NCI-H1930 (cell line): ENCODE results near the gene SRF.
"Not testable (repeated sequence)": the region's sequence is repeated elsewhere in the genome, so short reads cannot be mapped to it uniquely, and the experiment has no call there.

Experiments used
- DNase-seq, 2 experiments: peaks; one replicate each; lab custom pipeline; 2025; lab: John Stamatoyannopoulos, UW

SRF gene

GRCh38 chr6:43170931-43171706 lies at the start of gene SRF:
Gene SRF, plus strand, starts transcription at chr6:43171269. Its CDS starts 388 bp downstream, at chr6:43171657.
- peak; percentile 99 for DNase-seq

GRCh38 chr6:43122146-43122545 lies 48.9 kb upstream of the SRF start:
- DNase-seq = no peak

GRCh38 chr6:43123461-43124314 lies 47.4 kb upstream of the SRF start:
- DNase-seq = no peak

DNA sequence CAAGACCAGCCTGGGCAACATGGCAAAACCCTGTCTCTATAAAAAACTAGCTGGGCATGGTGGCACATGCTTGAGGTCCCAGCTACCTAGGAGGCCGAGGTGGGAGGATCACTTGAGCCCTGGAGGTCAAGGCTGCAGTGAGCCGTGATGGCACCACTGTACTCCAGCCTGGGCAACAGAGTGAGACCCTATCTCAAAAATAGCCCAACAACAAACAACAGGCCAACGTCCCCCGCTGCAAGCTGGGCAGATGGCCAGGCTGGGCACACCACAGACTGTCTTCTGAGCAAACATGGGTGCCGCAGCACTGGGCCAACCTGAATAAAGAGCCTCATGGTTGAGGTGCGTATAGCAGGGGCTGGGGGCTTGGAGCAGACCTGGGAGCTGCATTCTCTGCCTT lies 46.6 kb upstream of the SRF start:
- DNase-seq = no peak

GRCh38 chr6:43125119-43125518 lies 46.0 kb upstream of the SRF start:
- no peak for DNase-seq

DNA sequence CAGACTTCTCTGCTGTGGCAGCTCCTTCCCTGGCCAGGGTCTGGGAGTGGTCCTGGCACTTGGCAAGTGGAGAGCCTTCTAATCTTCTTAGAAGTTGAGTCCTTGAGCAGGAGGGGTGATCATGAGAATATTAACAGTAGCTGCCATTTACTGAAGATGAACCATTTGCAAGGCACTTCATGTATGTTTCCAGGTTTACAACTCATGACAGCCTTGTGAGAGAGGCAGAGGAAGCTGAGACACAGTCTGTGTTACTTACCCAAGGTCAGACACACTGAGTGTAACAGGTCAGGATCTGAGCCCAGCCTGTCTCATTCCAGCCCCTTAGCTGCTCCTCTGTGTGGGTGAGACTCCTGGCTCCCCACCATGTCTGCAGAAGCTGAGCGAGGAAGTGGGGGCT lies 45.5 kb upstream of the SRF start:
- DNase-seq = no peak

- no peak for DNase-seq
Measured at GRCh38 chr6:43127180-43127579, 43.9 kb upstream of the SRF start.

GRCh38 chr6:43127877-43128276 lies 43.2 kb upstream of the SRF start:
- DNase-seq = no peak

DNA sequence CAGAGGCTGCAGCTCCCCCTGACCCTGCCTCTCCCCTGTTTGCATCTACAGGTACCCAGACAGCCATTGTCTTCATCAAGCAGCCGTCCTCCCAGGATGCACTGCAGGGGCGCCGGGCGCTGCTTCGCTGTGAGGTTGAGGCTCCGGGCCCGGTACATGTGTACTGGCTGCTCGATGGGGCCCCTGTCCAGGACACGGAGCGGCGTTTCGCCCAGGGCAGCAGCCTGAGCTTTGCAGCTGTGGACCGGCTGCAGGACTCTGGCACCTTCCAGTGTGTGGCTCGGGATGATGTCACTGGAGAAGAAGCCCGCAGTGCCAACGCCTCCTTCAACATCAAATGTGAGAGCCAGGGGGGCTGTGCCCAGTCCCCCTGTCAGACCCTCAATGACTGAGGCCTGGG lies 42.1 kb upstream of the SRF start:
- no peak for DNase-seq

DNA sequence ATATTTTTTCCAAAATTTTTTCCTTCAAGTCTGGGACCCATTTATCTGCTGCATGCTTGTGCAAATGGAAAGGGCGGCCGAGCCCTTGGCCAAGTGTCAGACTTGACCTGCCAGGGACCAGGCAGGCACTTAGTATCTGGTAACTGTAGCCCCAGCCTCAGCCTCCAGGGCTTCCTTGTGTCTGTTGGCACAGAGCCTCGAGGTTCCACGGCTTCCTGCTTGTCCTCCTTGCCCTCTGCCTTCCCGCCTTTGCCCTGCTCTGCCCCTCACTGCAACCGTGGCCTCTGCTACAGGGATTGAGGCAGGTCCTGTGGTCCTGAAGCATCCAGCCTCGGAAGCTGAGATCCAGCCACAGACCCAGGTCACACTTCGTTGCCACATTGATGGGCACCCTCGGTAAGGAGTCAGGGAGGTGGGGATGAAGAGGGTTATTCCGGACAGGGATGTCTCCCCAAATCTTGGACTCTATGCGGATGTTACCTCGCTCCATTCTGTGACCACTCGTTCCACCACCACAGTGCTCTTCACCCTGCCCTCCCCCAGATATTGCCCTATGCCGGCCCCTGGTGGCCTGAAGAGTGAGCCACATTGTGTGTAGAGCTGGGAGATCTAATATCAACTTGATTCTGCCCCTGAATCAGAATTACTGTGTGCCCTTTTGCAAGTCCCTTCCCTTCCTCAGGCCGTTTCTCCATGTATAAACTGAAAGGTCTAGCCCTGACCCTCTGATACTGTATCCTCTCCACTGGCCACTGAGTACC lies 41.5 kb upstream of the SRF start:
- no peak for DNase-seq

DNA sequence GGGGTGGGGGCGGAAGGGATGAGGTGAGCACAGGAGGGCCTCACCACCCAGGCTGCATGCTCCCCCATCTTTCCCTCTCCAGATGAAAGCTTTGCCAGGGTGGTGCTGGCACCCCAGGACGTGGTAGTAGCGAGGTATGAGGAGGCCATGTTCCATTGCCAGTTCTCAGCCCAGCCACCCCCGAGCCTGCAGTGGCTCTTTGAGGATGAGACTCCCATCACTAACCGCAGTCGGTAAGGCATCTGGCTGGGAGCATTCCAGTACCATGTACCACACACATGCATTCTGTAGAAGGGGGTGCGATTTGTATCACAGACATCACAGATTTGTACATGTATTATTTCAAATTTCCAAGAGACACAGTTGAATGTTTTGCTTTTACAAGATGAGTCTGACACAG lies 40.6 kb upstream of the SRF start:
- no peak for DNase-seq

GRCh38 chr6:43131379-43131778 lies 39.7 kb upstream of the SRF start:
- DNase-seq = not testable (repeated sequence)

- DNase-seq = no peak
Measured at GRCh38 chr6:43138267-43138666, 32.8 kb upstream of the SRF start.

DNA sequence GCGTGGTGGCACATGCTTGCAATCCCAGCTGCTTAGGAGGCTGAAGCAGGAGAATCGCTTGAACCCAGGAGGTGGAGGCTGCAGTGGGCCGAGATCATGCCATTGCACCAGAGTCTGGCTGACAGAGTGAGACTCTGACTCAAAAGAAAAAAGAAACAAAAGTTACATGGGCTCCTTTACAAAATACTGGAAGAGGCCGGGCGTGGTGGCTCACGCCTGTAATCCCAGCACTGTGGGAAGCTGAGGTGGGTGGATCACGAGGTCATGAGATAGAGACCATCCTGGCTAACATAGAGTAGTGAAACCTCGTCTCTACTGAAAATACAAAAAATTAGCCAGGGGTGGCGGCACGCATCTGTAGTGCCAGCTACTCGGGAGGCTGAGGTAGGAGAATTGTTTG lies 31.1 kb upstream of the SRF start:
- not testable (repeated sequence) for DNase-seq

GRCh38 chr6:43141644-43142043 lies 29.4 kb upstream of the SRF start:
- DNase-seq = no peak

- DNase-seq = no peak
Measured at GRCh38 chr6:43142101-43142500, 29.0 kb upstream of the SRF start.

GRCh38 chr6:43143235-43144128 lies 27.6 kb upstream of the SRF start:
- peak; percentile 64 to 74 for DNase-seq

- DNase-seq = no peak
Measured at GRCh38 chr6:43144879-43145278, 26.2 kb upstream of the SRF start.

DNA sequence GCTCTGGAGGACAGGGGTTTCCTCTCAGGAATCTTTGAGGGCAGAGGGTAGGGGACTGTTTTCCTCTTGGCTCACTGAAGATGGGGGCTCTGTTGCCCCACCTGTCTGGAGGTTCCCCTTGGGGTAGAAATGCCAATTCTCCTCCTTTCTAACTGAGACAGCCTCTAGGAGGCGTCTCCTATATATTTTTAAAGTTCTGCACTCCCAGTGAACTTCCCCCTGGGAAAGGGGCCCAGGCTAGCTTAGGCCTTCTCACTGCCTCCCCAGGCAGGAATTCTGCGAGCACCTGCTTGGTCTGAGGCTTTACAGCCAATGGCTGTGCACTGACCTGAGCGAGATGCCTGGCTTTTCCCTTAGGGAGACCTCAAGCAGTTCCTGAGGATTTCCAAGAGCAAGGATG lies 24.8 kb upstream of the SRF start:
- DNase-seq = no peak

GRCh38 chr6:43146709-43147688 lies 24.1 kb upstream of the SRF start:
- no peak for DNase-seq
